Gastroesophageal sphincter (tissue), 3 donors: Measurements from ENCODE around the gene SCGB3A1.

Source experiments
- POLR2AphosphoS5 ChIP-seq: sonication (generic); formaldehyde crosslinking; IDR thresholded peaks from one replicate; pipeline ENCODE4 v1.6.1; 2017; ENCODE audit warnings: antibody characterized with exemption
- TF ChIP-seq, protein P1 (sequence below), 4 experiments: fragments of 200-600 bp in 2 of 4; fragments of 450-650 bp in 2 of 4; sonication (generic) in 1 of 4; IDR thresholded peaks; one replicate each; pipeline ENCODE4 v1.5.1; 2017 to 2019; ENCODE audit warnings: antibody characterized with exemption in 4 of 4, mild to moderate bottlenecking in 2 of 4, moderate library complexity in 2 of 4

- TF ChIP-seq, protein P1, sequence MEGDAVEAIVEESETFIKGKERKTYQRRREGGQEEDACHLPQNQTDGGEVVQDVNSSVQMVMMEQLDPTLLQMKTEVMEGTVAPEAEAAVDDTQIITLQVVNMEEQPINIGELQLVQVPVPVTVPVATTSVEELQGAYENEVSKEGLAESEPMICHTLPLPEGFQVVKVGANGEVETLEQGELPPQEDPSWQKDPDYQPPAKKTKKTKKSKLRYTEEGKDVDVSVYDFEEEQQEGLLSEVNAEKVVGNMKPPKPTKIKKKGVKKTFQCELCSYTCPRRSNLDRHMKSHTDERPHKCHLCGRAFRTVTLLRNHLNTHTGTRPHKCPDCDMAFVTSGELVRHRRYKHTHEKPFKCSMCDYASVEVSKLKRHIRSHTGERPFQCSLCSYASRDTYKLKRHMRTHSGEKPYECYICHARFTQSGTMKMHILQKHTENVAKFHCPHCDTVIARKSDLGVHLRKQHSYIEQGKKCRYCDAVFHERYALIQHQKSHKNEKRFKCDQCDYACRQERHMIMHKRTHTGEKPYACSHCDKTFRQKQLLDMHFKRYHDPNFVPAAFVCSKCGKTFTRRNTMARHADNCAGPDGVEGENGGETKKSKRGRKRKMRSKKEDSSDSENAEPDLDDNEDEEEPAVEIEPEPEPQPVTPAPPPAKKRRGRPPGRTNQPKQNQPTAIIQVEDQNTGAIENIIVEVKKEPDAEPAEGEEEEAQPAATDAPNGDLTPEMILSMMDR (IDR thresholded peaks at IDR 0.05) = no peak
- no peak for TF ChIP-seq POLR2AphosphoS5
Observed at GRCh38 chr5:180594311-180595045, 3.2 kb upstream of the SCGB3A1 start.
